Stimulated activated CD4-positive, alpha-beta T cell treated with anti-CD3 and anti-CD28 coated beads, Interleukin-4, amount 100 ng/mL, for 4 hours (primary cell): ENCODE results near the gene BEST3.
A peak's percentile ranks its signal among the peaks of the same experiment; 100 is the strongest.

Experiments
- DNase-seq, 2 experiments: peaks; one replicate each; pipeline ENCODE4 v3.0.0-alpha.2; 2020

BEST3 gene

DNA sequence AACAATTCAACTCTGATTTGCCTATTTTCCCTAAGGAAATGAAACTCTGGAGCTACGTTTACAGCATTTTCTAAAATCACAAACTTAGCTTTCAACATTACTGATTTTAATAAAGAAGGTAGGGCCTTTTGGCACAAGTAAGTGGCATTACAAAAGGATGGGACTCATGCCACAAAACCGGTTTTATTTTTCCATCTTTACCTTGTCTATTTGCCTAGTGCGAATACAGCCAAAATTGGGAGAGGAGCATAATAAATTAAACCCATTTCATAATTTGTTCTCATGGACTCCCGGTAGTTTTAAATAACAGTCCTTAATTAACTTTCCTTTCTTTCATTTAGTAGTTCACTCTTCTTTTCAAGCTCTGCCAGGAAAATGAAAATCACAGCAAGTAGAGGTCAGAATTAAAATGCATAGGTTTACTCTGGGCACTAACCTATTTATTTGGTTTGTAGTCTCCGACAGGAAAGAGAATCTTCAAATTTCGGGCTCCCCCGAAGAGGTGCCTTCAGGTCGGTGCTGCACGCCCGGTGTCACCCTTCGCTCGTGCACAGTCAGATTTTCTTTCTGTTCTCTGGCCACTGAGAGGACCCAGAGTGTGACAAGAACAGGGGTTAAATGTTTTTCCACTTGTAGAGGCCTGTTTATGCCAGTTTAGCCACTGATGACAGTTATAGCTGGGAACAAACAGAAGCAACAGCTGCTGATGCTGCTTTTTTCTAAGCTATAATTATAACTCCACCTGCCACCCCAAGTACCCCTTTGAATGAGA, at the start of gene BEST3:
TSS of gene BEST3 (minus strand) at position 535 of the 772 bp plus-strand sequence. CDS start 1,505 bp downstream, outside the sequence.
- no peak for DNase-seq

DNA sequence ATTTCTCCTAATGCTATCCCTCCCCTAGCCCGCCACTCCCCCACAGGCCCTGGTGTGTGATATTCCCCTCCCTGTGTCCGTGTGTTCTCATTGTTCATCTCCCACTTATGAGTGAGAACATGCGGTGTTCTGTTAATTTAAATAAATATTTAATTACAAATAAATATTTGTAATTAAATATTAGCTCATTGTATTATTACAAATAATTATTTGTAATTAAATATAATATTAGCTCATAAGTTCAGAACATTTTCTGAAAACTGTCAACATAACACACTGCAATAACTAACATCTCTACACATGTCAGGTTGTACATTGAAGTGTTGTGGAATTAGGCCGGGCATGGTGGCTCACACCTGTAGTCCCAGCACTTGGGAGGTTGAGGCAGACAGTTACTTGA, 45.0 kb upstream of the BEST3 start:
- DNase-seq: no peak

DNA sequence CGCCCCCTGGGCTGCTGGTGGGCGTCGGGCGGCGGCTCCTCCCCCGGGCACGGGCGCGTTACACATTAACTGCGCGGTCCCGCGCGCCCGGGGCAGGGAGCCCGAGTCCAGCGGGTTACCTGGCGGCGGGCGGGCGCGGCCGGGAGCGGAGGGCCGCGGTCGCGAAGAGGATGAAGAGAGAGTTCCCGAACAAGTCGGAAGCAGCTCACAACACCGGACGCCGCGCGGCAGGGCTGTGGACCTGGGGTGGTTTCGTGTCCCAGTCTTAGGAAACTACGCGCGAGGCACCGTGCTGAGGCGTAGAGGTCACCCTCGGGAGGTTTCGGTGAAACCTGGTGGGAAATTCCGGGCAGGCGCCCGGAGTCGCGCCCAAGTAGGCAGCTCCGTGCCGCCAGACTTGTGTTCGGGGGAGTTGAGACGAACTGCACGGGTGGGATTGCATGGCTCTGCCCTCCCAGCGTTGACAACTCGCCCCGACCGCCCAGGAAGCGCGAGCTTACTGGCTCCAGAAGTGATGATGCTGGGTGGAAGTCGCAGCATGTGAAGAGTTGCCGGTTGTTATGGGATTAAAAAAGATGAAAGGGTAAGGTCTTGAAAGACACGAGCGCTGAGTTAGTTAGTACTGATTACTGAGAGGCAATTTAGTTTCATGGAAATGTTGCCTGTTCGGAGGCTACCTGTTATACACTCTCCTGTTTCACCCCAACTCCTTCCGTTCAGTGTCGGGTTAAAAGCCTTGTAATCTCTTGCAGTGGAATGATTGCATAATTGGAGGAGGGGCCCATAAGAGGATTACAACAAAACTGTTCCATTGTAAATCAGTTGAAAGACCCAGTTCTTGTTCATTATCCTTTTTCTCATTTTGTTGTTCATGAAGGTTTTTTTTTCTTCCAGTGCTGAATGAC, 40.4 kb upstream of the BEST3 start:
- peak; percentile 45 to 50 for DNase-seq

DNA sequence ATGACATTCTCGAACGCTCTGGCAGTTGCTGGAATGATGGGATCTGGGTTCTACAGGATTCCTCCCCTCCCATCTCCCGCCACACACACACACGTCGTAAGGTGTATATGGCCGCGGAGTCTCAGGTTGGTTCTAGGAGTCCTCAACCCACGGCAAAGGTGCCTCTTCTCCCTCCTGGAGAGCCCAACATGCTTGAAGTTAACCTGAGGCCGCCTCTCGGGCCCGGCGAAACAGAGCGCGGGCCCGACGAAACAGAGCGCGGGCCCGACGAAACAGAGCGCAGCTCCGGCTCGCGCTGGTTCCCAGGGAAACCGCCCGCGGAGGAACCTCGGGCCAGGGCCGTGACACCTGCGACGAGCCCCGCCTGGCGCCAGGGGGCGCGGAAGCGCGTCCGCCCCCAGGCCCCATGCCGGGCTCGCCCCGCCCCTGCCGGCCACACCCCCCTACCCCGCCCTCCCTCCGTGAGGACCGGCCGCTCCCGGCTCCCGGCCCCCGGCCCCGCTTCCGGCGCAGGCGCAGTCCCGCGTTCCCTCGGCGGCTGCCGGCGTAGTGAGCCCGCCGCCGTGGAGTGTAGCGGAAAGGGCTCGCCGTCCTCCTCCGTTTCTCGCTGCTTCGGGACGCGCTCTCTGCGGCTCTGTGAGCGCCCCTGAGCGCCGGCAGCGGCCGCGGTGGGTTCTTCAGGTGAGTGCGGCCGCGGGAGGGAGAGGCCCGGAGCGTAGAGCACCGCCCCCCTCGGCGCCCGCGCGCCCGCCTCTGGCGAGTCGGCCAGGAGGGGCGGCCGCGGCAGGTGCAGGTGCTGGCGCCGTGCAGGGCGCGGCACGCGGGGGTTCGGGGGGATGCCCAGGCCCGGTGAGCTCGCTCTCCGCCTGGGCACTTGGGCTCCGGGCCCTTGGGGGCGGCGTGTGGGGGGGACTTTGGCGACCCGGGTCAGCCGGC, 39.5 kb upstream of the BEST3 start, which contains the start of gene RAB3IP:
TSS of gene RAB3IP (plus strand) at position 510 of the 936 bp plus-strand sequence. CDS start 16,549 bp downstream, outside the sequence.
- peak; percentile 90 to 97 for DNase-seq

DNA sequence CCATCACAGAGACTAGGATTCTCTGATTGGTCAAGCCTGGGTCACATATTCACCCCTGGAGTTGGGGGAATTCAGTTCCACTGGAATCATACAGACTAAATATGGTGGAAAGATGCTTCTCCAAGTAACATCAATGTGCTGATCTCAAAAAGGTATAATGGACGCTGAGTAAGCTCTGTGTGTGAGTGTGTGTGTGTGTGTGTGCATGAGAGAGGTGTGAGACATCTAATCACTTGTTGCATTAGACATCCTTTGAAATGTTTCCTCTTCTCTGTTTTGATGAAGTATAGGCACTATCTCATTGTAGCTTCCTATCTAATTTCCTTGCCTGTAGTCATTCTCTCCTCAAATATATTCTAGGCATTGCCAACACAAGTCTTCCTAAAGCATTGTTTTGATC, 34.5 kb upstream of the BEST3 start:
- DNase-seq: no peak

DNA sequence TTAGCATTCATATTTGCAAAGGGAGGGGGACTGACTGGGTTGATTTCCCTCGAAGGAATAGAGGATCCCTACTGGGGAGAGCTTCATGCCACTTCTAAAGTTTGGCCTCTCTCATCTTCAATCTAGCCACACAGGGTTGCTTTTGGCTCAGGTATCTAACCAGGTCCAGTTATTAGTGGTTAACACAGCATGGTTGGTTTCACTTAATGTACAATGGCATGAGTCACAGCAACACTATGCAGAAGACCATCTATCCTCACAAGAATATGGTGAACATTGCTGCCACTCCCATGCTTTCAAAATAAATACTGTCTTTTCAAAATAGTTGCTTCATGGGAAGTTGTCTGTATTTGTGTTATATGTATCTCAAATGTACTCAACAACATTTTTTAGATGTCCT, 33.0 kb upstream of the BEST3 start:
- DNase-seq: no peak

DNA sequence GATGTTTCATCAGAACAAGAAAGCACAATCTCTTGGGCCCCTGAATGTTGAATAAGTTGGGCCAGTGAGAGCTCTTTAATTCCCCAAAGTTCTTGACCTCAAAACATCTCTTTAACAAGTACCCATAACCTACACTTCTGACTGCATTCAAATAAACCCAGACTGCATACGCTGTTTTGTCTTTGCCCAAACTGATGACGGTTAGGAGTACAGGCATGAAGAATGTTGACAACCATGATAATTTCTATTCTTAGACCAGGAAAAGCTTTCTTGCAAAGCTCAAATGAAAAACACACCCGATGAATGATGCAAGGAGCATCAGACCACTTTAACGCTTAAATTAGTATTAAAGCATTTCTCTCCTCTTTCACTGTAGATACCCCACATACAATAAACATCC, 27.8 kb upstream of the BEST3 start:
- DNase-seq: no peak

DNA sequence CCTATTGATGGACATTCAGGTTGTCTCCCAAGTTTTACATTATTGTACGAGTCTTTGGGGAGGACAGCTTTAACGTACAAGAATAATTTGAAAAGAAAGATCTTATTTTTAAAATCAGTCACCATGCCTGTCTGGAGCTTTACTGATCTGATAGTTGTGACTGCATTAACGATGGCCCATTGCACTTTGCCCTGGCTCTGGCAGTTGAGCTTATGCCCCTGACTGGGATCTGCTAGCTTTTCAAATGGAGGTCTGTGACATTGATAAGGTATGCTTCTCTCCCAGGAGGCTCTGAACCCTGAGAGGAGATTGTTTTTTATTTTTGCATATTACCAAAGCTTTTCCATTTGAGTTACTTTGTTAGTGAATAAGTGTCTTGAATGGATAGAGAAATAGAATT, 21.6 kb upstream of the BEST3 start:
- DNase-seq: no peak

DNA sequence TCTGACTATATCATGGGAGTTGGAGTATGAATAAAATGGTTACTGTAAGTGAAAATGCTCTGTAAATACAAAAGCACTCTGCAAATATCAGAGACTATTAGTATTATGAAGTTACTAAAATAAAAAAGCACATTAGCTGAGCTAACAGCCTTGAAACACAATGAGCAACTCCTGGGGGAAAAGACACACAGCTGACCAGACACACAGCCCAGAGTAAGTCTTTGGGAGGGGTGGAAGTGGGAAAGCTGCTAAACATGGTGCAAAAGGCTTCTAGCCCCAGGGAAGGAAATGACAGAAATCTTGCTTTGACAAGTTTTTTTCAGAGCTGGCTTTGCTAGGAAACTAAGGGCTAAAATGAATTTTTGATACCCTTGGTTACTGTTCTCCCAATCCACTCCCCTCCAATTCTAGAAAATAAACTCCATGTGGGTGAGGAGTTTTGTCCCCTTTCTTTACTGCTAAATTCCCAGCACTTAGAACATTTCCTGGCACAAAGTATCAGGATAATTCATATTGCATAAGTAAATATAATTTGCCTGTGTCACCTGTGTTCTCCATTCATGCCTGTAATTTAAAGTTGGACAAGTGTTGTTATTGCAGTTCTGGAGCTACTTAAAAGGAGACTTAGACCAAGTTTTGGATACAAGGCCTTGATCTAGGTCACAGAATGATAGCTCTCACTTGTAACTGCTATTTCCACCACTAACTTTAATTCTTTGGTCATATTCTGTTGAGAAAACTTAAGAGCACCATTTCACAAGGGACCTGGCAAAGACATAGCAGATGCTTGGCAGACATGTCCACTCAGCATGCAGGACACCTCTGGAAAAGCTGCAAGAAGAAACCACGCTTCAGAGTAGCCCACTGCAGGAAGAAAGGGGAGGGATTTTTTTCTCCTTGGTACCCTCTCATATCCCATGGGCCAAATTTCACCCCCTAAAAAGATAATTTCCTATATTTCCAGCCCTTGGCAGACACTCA, 20.5 kb upstream of the BEST3 start:
- DNase-seq: no peak

DNA sequence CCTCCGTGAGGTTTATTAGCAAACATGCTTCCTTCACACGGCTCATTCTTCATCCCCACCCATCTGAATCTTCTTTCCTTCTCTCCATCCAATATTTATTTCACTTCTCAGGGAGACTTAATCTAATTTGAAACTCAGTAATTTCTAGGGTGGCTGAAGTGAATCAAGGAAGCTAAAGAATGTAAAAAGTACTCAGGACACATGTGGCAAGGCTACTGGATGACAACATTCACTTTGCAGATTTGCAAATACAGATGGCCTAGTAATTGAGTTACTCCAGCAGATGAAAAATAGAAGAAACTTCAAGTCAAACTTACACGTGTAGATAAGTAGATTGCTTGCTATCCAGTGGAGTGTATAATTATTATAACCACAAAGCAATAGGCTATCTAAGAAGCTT, 15.4 kb upstream of the BEST3 start:
- no peak for DNase-seq

DNA sequence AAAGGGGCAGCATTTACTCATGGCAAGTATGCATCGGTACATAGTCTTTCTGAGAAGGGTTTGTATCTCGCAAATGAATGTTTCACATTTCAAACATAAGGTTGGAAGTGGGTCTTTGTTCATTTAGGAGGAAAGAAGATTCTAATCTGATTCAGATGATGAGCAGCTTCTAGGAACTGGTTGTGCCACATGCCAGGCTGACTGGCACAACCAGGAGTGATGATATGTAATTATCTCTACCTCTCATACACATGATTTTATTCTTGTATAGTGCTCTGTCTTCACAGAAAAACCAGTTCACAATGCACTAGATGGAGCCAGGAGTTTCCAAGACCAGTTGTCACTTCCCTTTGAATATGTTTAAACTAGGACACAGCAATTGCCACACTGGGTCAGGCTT, 13.7 kb upstream of the BEST3 start:
- no peak for DNase-seq

DNA sequence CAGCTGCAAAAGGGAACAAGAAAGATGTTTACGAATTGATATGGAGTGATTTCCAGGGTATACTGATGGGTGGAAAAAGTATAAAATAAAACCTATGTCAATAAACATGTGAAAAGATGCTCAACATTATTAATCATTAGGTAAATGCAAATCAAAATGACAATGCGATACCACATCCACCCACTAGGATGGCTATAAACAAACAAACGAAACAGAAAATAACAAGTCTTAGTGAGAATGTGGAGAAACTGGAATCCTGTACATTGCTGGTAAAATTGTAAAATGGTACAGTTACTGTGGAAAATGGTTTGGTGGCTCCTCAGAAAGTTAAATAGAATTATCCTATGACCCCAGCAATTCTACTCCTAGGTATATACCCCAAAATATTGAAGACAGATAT, 9.5 kb upstream of the BEST3 start:
- DNase-seq: no peak

DNA sequence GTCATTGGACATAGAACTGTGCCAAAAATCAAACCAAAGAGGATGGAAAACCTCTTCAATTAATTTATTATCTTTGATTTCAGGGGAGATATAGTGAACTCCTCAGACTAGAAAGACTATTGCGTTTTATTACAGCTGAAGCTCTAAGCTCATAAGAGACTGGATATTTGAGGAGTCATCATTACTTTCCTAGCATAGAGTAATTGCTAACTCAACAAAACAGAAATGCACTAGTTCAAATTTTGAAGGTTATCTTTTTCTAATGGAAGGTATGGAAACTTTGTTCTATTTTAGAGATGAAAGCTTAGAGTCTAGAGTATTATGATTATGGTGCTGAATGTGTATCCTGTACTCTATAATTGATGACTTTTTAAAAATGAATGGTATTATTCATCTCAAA, 5.3 kb upstream of the BEST3 start:
- DNase-seq: no peak

DNA sequence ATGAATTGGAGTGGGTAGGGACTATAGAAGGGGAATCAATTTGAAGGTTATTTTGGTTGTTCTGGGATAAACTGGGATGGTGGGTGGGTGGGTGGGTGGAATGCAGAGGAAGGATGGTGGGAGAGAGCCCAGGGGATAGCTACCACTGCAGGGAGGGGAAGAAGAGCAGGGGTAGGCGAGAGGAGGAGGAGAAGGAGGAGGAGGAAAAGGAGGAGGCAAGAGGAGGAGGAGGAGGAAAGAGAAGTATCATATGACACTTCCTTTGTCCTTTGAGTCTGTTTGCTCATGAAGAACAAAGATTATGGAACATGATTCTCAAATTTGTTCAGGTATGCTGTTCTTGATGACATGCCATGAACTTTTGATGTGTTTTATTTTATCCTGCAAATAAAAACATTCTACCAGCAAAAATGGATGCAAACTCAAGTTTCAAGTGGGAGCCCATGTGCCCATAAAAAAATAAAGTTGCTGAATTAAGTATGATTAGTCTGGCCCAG, 4.1 kb upstream of the BEST3 start:
- no peak for DNase-seq

DNA sequence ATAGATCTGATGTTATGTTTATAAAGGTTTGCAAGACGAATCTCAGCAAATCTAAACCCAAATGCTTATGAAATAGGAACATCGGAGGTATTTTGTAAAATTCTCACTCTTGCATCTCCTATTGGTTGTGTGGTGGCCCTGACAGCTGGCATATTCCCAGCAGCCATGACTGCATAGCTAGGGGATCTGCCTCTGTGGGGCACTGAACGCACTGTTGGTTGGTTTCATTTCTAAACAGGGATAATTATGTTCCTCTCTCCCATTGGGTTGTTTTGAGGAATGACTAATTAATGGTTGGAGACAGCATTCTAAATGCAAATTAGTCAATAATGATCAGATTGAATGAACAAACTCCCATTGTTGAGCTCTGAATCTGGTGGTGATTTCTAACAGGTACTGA, 2.7 kb upstream of the BEST3 start:
- no peak for DNase-seq

DNA sequence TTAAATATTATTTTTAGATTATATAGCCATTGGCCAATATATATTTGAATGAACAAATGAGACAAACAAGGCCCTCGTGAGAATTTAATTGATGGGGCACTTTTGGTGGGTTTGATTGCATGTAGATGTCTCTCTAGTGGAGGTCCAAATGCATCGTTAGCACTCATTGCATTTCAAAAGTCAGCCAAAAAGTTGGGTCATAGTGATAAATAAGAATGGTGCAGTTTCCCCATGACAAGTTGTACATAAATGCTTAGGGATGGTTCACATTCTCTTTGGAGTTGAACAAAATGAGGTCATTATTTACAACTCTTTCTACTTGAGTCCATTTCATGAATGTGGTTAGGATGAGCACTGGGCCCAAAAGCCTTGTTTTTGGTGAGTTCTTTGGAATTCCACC, 1.0 kb downstream of the BEST3 start:
- DNase-seq: no peak

DNA sequence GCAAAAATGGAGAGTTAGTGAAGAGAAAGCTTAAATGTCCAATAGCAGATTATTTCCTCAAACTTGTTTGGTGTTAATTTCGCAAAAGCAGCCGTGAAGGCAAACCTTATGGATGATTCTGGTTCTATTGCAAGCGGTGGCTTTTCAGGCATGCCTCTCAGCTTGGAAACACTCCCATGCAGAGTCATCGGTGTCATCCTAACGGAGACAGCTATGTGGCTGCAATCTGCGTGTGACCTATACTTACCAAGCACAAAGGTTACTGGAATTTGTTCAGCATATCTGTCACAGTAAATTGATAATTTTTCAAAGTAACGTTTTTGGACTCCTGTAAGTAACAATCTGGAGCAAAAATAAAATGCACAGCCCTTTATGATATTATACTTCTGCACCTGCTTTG, 5.0 kb downstream of the BEST3 start:
- DNase-seq: no peak

DNA sequence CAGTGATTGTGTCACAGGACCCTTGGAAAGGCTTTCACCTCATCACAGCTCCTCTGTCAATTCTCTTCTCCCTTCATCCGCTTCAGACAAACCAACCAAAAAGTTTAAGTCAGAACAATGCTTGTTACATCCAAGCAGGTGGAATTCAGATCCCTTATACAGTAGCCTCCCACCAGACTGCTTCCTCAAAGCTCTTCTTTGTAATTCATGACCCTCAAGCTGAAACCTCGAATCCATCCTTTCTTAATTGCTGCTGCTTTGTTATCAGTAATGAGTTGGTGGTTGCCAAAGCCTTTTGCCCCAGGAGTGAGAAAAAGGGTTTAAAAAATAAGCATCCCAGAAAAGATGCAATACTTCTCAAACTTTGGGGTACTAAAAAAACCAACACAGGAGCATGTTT, 9.5 kb downstream of the BEST3 start:
- DNase-seq: no peak

DNA sequence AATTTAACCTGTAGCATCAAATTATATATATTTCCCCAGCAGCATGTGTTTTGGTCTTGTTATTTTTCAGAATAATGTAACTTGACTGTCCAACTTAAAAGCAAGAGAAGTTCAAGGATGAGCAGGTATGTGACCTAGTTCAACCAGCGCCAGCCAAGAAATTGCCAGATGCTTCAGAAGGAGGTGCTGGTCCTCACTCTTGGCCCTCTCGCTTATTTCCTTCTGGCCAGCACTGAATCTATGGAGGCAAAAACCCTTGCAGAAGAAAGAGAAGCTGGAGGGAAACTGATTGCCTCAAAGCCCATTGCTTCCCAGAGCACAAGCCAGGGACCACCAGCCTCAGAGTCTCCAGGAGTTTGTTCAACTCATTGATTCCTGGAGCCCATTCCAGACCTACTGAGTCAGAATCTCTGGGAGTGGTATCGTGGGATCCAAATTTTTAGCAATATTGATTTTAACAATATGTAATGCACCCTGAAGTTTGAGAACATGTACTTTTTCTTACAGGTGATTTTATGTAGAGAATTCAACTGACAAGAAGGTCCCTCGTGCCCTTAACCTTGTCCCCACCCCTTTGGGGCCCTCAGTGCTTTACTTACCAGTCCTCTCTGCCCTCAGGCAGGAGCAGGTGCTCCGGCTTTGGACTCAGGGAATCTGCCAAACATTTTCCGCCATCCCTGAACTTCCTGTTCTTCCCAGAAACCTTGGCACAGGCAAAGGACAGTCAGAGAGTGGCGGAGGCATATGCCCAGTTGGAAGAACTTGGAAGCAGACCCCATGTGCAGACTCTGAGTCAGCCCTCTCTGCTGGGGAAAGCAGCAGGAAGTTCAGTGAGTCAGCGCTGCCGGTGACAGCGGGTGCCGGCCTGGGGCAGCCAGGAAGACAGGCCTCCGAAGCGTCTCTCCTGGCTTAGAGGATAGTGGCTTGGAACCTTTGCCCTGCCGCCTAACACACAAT, 10.4 kb downstream of the BEST3 start:
- DNase-seq: peak; percentile 24 to 40

DNA sequence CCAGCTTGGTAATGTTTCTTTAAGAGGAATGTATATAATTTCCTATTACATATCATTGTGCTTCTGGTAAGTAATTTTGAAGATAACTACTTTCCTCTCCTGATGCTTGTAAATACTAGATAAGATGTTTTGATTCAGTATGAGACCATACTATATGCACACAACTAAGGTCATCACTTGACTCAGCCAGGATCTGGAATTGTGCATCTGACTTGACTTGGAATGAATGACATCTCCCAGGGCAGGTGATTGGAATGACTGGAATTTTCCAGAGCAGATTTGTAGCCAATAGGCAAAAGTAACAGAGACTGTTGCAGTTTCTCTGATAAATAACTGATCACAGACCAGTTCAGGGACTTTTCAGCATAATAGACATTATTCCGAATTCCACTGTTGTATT, 11.1 kb downstream of the BEST3 start:
- DNase-seq: no peak
